Putamen (tissue), 1 donor: ENCODE results near the gene TMEM45A.

ENCODE experiments used
- DNase-seq: peaks from one replicate; pipeline ENCODE4 v3.0.0-alpha.2; 2016; ENCODE audit warnings: low spot score

Gene TMEM45A

DNA sequence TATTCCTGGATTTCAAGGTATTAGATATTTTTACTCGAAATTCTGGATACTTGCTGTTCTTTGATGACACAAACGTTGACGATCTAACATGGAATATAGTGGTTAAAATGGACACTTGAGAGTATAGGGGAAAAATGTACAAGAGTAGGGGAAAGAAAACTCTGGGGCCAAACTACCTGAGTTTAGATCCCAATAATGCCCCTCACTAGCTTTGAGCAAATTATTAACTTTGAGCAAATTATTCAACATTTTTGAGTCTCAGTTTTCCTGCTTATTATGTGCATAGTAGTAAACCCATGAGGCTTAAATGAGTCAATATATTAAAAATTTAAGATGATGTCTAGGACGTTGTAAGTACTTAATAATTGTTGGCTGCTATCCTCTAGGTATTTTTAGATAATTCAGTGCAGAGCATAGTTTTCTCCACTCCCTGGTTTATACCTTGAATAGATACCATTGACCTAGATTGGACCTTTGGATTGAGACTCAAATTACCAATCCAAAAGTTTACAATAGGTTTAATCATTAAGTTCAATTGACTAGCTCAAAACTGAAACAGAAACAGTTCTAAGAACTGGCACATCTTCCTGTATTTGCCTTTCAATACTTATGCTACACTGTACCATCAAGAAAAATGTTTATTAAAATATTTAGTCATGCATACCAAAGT lies 121.4 kb downstream of the TMEM45A start:
- no peak for DNase-seq

DNA sequence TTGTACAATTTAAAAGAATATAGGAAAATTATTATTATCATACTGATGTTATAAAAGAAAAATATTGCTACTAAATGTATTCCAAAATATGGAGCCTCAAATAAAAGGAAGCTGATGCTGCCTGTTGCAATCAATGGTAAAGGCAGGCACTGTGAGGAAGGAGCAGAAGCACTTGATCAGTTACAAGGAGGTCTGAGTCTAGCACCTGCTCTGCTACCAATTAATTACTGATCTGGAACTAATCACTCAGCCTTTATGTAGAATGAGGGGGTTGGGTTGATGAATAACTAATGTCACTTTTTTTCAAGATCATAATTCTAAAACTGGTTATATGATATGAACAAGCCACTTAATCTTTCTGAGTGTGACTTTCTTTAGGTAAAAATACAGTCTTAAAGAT lies 122.5 kb downstream of the TMEM45A start:
- no peak for DNase-seq

DNA sequence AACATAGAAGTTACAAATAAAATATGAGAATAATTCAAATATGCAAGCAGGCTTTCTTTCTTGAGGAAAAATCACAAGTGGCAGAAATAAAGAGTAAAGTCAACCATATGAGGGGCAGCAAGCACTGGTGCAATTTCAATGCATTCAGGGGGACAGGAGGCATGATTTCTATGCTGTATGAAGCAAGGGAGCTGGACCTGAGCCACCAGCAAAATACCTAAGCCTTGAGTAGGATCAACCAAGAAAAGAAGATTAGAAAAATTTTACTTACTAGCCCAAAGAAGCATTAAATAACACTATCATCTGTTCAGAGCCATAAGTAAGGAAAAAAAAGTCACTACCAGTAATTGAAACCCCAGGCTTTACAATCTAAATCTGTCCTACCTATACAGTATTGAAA lies 123.3 kb downstream of the TMEM45A start:
- DNase-seq = no peak

DNA sequence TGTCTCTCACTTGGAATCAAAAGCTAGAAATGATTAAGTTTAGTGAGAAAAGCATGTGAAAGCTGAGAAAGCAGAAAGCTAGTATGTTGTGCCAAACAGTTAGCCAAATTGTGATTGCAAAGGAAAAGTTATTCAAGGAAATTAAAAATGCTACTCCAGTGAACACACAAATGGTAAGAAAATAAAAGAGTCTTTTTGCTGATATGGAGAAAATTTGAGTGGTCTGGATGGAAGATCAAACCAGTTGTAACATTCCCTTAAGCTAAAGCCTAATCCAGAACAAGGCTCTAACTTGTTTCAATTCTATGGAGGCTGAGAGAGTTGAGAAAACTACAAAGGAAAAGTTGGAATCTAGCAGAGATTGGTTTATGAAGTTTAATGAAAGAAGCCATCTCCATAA lies 128.8 kb downstream of the TMEM45A start:
- no peak for DNase-seq
